ENCODE measurements around the gene OTOP2.

OTOP2 gene

DNA sequence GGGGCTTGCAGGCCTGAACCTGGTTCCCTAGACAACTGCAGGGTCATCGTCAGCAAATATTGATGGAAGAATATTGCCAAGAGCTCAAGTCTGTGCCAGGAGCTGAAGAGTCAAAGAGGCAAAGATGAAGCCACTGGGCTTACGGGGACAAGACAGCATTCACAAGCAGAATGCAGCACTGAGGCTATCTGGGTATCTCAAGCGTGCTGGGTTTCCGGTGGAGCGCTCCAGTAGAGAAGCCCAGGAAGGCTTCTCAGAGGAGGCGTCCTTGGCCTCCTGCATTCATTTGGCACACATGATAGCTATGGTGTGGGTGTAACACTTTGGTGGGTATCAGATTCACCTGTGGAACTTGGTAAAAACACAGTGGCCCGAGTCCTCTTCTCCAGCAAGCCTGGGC lies 33.5 kb upstream of the OTOP2 start:
- ATAC-seq, result no peak
- TF ChIP-seq ZNF8 (CRISPR knock-in tag; IDR thresholded peaks at IDR 0.05), result no peak
- TF ChIP-seq ARNTL (CRISPR knock-in tag; IDR thresholded peaks at IDR 0.05; ENCODE audit: borderline replicate concordance, low read depth), result no peak
- TF ChIP-seq ZFP3 (CRISPR knock-in tag; IDR thresholded peaks at IDR 0.05), result no peak
- TF ChIP-seq ZNF565 (CRISPR knock-in tag; conservative IDR thresholded peaks at IDR 0.05; ENCODE audit: low read depth), result no peak
- no peak for TF ChIP-seq ZNF70 (CRISPR knock-in tag; IDR thresholded peaks at IDR 0.05)
- TF ChIP-seq TOX (CRISPR knock-in tag; IDR thresholded peaks at IDR 0.05; ENCODE audit: borderline replicate concordance), result no peak
- TF ChIP-seq RARB (CRISPR knock-in tag; IDR thresholded peaks at IDR 0.05), result no peak
- TF ChIP-seq, protein P1, sequence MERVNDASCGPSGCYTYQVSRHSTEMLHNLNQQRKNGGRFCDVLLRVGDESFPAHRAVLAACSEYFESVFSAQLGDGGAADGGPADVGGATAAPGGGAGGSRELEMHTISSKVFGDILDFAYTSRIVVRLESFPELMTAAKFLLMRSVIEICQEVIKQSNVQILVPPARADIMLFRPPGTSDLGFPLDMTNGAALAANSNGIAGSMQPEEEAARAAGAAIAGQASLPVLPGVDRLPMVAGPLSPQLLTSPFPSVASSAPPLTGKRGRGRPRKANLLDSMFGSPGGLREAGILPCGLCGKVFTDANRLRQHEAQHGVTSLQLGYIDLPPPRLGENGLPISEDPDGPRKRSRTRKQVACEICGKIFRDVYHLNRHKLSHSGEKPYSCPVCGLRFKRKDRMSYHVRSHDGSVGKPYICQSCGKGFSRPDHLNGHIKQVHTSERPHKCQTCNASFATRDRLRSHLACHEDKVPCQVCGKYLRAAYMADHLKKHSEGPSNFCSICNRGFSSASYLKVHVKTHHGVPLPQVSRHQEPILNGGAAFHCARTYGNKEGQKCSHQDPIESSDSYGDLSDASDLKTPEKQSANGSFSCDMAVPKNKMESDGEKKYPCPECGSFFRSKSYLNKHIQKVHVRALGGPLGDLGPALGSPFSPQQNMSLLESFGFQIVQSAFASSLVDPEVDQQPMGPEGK (CRISPR knock-in tag; IDR thresholded peaks at IDR 0.05; ENCODE audit: borderline replicate concordance), result no peak
- TF ChIP-seq CSDC2 (CRISPR knock-in tag; IDR thresholded peaks at IDR 0.05), result no peak
- no peak for TF ChIP-seq BACH2 (CRISPR knock-in tag; IDR thresholded peaks at IDR 0.05; ENCODE audit: borderline replicate concordance)
- no peak for TF ChIP-seq ISL1 (CRISPR knock-in tag; IDR thresholded peaks at IDR 0.05)

DNA sequence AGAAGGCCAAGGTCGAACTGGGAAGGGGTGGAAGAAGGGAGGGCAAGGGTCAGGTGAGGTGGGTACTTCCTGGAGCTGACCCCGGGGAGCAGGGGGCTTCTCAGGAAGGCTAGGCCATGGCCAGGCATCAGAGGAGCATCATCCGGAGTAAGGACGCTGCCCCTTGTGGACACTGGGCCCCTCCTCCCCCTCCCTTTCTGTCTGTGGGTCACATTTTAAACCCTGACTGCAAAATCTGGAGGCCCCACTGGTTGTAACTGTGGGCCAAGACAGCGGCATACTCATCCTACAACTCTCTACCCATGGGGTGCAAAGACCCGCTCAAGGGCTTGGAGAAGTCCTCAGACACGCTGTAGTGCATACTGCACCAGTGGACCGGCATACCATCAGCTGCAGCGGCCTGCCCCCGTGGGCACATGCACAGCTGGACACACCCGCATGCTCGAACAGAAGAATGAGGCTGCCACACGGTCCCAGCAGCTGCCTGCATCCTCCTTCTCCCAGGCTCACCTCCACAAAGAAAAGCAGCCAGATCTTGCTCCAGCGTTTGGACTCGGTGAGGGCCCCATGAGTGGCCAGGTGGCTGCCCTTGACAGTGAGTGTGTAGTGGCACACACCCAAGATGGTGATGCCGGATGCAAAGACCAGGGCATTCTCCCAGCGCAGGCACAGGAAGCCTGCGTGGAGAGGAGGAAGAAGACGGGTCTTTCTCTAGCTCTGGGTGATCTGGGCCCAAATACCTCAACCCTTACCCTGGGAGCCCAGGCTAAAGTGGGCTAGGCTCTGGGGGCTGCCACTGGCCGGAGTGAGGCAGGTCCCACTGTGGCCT lies 31.8 kb upstream of the OTOP2 start:
- TF ChIP-seq CSDC2 (CRISPR knock-in tag; IDR thresholded peaks at IDR 0.05) (no peak), BACH2 (CRISPR knock-in tag; IDR thresholded peaks at IDR 0.05; ENCODE audit: borderline replicate concordance) (no peak)
- ATAC-seq, result peak; percentile 12; the same call in 1 of the 3 replicates

DNA sequence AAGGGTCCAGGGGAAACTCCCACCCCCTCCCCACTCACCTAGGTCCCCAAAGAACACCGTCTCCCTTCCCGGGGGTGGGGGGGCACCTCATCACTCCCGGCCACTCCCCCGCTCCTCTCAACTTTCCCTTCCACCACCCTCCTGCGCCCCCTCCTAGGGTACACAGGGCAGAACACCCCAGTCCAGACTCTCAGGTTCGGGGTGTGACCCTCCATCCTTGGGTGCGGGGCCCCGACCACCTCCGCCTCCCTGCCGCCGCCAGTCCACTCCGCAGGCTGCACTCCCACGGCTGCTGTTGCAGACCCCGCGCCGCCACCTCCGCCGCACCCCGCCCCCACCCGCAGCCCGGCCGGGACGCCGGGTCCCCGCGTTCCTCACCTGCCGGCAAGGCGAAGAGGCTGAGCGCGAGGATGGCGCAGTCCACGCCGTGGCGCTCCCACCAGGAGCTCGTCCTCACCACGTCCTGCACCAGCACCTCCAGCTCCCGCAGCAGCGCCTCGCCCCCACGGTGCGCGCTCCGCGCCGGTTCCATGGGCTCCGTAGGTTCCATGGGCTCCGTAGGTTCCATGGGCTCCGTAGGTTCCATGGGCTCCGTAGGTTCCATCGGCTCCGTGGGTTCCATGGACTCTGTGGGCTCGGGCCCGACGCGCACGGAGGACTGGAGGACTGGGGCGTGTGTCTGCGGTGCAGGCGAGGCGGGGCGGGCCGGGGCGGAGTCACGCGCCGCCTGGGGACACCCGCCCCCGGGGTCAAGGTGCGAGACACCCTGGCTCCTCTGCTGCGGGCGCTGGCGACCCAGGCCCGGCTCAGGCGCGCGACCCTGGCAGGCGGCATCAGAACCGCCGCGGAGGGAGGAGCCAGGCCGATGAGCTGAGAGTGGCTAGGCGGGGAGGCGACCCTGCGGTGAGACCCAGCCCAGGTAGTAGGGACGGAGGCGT lies 30.8 kb upstream of the OTOP2 start, which contains the start of gene FADS6:
TSS of gene FADS6 (minus strand) at position 660 of the 938 bp plus-strand sequence. CDS start at position 622, 38 bp downstream.
- no peak for TF ChIP-seq ZFP30 (CRISPR knock-in tag; IDR thresholded peaks at IDR 0.05)
- no peak for TF ChIP-seq PPARA (CRISPR knock-in tag; IDR thresholded peaks at IDR 0.05; ENCODE audit: borderline replicate concordance)
- no peak for TF ChIP-seq ZNF70 (CRISPR knock-in tag; IDR thresholded peaks at IDR 0.05)
- no peak for TF ChIP-seq ESRRG (CRISPR knock-in tag; IDR thresholded peaks at IDR 0.05)
- ATAC-seq, result peak; percentile 50

DNA sequence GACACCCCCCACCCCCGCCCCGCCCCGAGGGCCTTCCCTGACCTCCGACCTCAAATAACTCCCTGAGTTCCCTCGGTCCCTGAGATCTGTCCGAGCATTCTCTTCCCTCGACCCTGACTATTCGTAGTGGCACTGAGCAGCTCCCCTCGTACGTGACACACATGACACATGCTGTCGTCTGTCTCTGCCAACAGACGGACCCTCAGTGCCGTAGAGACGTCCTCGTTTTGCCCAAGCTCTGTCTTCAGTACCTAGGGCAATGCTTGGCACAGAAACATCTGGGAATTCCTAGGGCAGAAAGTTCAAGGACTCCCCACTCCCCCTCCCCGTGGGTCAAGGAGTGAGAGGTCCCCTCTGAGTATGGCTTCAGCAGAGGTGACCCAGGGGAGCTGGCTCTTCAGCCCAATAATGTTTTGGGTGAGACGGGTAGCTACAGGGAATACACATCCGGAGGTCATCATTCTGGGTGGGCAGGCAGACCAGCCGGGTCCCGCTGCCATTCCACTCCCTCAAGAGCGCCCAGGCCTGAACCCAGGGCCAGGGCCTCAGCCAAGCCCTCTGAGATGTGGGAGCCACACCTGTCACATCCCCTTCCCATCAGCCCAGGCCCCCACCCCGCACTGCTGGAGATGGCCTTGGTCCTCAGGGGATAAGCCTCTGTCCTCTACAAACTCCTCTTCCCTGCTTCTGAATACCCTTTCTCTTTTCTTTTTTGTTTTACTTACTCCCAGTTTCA lies 30.0 kb upstream of the OTOP2 start:
- ATAC-seq, result no peak
- TF ChIP-seq CSDC2 (CRISPR knock-in tag; IDR thresholded peaks at IDR 0.05) (no peak), RARB (CRISPR knock-in tag; IDR thresholded peaks at IDR 0.05) (no peak), ESRRG (CRISPR knock-in tag; IDR thresholded peaks at IDR 0.05) (no peak), ZNF565 (CRISPR knock-in tag; conservative IDR thresholded peaks at IDR 0.05; ENCODE audit: low read depth) (no peak), TOX (CRISPR knock-in tag; IDR thresholded peaks at IDR 0.05; ENCODE audit: borderline replicate concordance) (no peak), OSR1 (CRISPR knock-in tag; IDR thresholded peaks at IDR 0.05) (no peak)
- TF ChIP-seq, protein P2, sequence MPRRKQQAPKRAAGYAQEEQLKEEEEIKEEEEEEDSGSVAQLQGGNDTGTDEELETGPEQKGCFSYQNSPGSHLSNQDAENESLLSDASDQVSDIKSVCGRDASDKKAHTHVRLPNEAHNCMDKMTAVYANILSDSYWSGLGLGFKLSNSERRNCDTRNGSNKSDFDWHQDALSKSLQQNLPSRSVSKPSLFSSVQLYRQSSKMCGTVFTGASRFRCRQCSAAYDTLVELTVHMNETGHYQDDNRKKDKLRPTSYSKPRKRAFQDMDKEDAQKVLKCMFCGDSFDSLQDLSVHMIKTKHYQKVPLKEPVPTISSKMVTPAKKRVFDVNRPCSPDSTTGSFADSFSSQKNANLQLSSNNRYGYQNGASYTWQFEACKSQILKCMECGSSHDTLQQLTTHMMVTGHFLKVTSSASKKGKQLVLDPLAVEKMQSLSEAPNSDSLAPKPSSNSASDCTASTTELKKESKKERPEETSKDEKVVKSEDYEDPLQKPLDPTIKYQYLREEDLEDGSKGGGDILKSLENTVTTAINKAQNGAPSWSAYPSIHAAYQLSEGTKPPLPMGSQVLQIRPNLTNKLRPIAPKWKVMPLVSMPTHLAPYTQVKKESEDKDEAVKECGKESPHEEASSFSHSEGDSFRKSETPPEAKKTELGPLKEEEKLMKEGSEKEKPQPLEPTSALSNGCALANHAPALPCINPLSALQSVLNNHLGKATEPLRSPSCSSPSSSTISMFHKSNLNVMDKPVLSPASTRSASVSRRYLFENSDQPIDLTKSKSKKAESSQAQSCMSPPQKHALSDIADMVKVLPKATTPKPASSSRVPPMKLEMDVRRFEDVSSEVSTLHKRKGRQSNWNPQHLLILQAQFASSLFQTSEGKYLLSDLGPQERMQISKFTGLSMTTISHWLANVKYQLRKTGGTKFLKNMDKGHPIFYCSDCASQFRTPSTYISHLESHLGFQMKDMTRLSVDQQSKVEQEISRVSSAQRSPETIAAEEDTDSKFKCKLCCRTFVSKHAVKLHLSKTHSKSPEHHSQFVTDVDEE (CRISPR knock-in tag; IDR thresholded peaks at IDR 0.05), result no peak
- TF ChIP-seq, protein P3, sequence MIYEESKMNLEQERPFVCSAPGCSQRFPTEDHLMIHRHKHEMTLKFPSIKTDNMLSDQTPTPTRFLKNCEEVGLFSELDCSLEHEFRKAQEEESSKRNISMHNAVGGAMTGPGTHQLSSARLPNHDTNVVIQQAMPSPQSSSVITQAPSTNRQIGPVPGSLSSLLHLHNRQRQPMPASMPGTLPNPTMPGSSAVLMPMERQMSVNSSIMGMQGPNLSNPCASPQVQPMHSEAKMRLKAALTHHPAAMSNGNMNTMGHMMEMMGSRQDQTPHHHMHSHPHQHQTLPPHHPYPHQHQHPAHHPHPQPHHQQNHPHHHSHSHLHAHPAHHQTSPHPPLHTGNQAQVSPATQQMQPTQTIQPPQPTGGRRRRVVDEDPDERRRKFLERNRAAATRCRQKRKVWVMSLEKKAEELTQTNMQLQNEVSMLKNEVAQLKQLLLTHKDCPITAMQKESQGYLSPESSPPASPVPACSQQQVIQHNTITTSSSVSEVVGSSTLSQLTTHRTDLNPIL (CRISPR knock-in tag; IDR thresholded peaks at IDR 0.05; ENCODE audit: low read depth), result no peak
- TF ChIP-seq, protein P1 (CRISPR knock-in tag; IDR thresholded peaks at IDR 0.05; ENCODE audit: borderline replicate concordance), result no peak
